Activated naive CD4-positive, alpha-beta T cell treated with Interleukin-2 at 50 U/mL for 16 hours (primary cell): ENCODE results near the gene HOXD12.

Experiments
- DNase-seq: peaks from one replicate; pipeline ENCODE4 v3.0.0-alpha.2; 2020

Gene HOXD12

GRCh38 chr2:176099728-176100546, at the start of gene HOXD12:
Gene HOXD12 (plus strand): TSS chr2:176099795. CDS start chr2:176099802, 7 bp downstream.
- DNase-seq: no peak

- no peak for DNase-seq
These were observed 43.2 kb upstream of the HOXD12 start for GRCh38 chr2:176056406-176056805.

GRCh38 chr2:176063958-176064357, 35.6 kb upstream of the HOXD12 start:
- DNase-seq: no peak

- no peak for DNase-seq
These were observed 32.7 kb upstream of the HOXD12 start for GRCh38 chr2:176066645-176067588.

GRCh38 chr2:176067589-176068418, 31.8 kb upstream of the HOXD12 start:
- DNase-seq: no peak

- DNase-seq: no peak
These were observed 31.2 kb upstream of the HOXD12 start for GRCh38 chr2:176068419-176068832.

GRCh38 chr2:176071330-176072291, 28.0 kb upstream of the HOXD12 start:
- no peak for DNase-seq

GRCh38 chr2:176072292-176072669, 27.3 kb upstream of the HOXD12 start:
- DNase-seq: no peak

GRCh38 chr2:176072951-176073904, 26.4 kb upstream of the HOXD12 start:
- no peak for DNase-seq

GRCh38 chr2:176074919-176075425, 24.6 kb upstream of the HOXD12 start:
- no peak for DNase-seq

- no peak for DNase-seq
These were observed 24.1 kb upstream of the HOXD12 start for GRCh38 chr2:176075481-176075880.

GRCh38 chr2:176076063-176076462, 23.5 kb upstream of the HOXD12 start:
- no peak for DNase-seq

- DNase-seq: no peak
These were observed 22.8 kb upstream of the HOXD12 start for GRCh38 chr2:176076796-176077195.

GRCh38 chr2:176078541-176079284, 20.9 kb upstream of the HOXD12 start:
- no peak for DNase-seq

- no peak for DNase-seq
These were observed 20.2 kb upstream of the HOXD12 start for GRCh38 chr2:176079285-176079830.

- DNase-seq: no peak
These were observed 19.6 kb upstream of the HOXD12 start for GRCh38 chr2:176079831-176080539.

- DNase-seq: no peak
These were observed 18.8 kb upstream of the HOXD12 start for GRCh38 chr2:176080540-176081375.
